ENCODE results near the gene EGR1.

DNA sequence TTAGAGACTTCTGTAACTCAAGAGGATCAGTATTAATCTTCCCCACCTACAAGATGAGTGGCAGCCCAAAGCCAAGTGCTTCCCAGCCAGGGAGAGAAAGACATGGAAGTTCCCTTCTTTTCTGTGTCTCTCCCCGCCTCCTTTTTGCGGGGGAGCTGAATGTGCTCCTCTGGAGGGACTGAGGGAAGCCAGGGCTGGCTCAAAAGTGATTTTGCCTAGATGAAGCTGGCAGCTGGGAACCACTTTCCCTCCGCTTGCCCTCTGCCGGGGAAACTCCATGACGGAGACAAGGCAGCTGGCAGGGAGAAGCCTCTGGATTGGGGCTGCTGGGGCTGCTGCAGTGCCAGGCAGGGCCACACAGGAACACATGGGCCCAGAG lies 24.4 kb downstream of the EGR1 start:
- TF ChIP-seq CTCF (IDR thresholded peaks at IDR 0.05) (no peak), EP300 (IDR thresholded peaks at IDR 0.05) (no peak), POLR2AphosphoS5 (IDR thresholded peaks at IDR 0.05) (peak; percentile 9)
